Measurements from ENCODE around the gene HAUS3.
"Not testable (repeated sequence)": the region's sequence is repeated elsewhere in the genome, so short reads cannot be mapped to it uniquely, and the experiment has no call there.

Gene HAUS3

GRCh38 chr4:2251795-2252529 is 10.0 kb upstream of the HAUS3 start:
- no peak for DNase-seq (ENCODE audit: low read depth in 3 of 3)

- DNase-seq (ENCODE audit: low read depth in 3 of 3), result no peak
Observed at GRCh38 chr4:2251073-2251794, 9.3 kb upstream of the HAUS3 start.

GRCh38 chr4:2250357-2251072 is 8.6 kb upstream of the HAUS3 start:
- DNase-seq (ENCODE audit: low read depth in 3 of 3), result no peak

GRCh38 chr4:2249526-2250356 is 7.8 kb upstream of the HAUS3 start:
- DNase-seq (ENCODE audit: low read depth in 3 of 3), result no peak

- no peak for DNase-seq (ENCODE audit: low read depth in 3 of 3)
Observed at GRCh38 chr4:2248821-2249261, 6.9 kb upstream of the HAUS3 start.

- DNase-seq (ENCODE audit: low read depth in 3 of 3), result no peak
Observed at GRCh38 chr4:2248044-2248780, 6.3 kb upstream of the HAUS3 start.

- DNase-seq (ENCODE audit: low read depth in 3 of 3), result no peak
Observed at GRCh38 chr4:2247128-2248043, 5.5 kb upstream of the HAUS3 start.

- no peak for DNase-seq (ENCODE audit: low read depth in 3 of 3)
Observed at GRCh38 chr4:2246384-2247127, 4.6 kb upstream of the HAUS3 start.

GRCh38 chr4:2245787-2246275 is 3.9 kb upstream of the HAUS3 start:
- DNase-seq (ENCODE audit: low read depth in 3 of 3), result no peak

- no peak for DNase-seq (ENCODE audit: low read depth in 3 of 3)
Observed at GRCh38 chr4:2245057-2245786, 3.3 kb upstream of the HAUS3 start.

GRCh38 chr4:2243681-2244380 is 1.9 kb upstream of the HAUS3 start:
- DNase-seq (ENCODE audit: low read depth in 3 of 3), result no peak

GRCh38 chr4:2241003-2241402 is 918 bp downstream of the HAUS3 start:
- no peak for DNase-seq (ENCODE audit: low read depth in 3 of 3)

- no peak for DNase-seq (ENCODE audit: low read depth in 3 of 3)
Observed at GRCh38 chr4:2236944-2237666, 4.8 kb downstream of the HAUS3 start.

GRCh38 chr4:2231082-2231481 is 10.8 kb downstream of the HAUS3 start:
- no peak for DNase-seq (ENCODE audit: low read depth in 3 of 3)

- no peak for DNase-seq (ENCODE audit: low read depth in 3 of 3)
Observed at GRCh38 chr4:2226261-2226660, 15.7 kb downstream of the HAUS3 start.

GRCh38 chr4:2222838-2223237 is 19.1 kb downstream of the HAUS3 start:
- DNase-seq (ENCODE audit: low read depth in 3 of 3), result no peak

- not testable (repeated sequence) for DNase-seq (ENCODE audit: low read depth in 3 of 3)
Observed at GRCh38 chr4:2221378-2221777, 20.5 kb downstream of the HAUS3 start.
